Measurements from ENCODE around the gene CEP112. TPM values are rescaled to one million over a fixed set of nuclear protein-coding genes. Genes with fewer than 3 reads are reported as not detected.

The CEP112 gene
- polyA plus RNA-seq, 1 donor (not counting 4 experiments of a cell fraction or from before 2014, with no cell fraction given), result 2.6 TPM

- FAIRE-seq, result no peak
- no peak for DNase-seq (ENCODE audit: low read depth, low spot score)
- Histone ChIP-seq H3K4me3 (ENCODE audit: control insufficient read depth in 2 of 3, extremely low read depth in 1 of 3, insufficient read depth in 2 of 3, low read depth in 1 of 3, low read length in 3 of 3) (no peak overlapping the region), H3K9ac (ENCODE audit: control insufficient read depth, extremely low read depth, insufficient read depth, low read length) (no peak overlapping the region), H3K27ac (ENCODE audit: control insufficient read depth, insufficient read depth, low read length) (no peak overlapping the region), H3K9me3 (ENCODE audit: control insufficient read depth, low read depth, low read length) (no peaks in the 10 kb centered on the region), H3K79me2 (ENCODE audit: control insufficient read depth, insufficient read depth, low read length) (no peaks in the 10 kb centered on the region), H3K4me1 (ENCODE audit: control insufficient read depth, extremely low read depth, insufficient read depth, low read length) (no peaks in the 10 kb centered on the region), H2AFZ (ENCODE audit: control insufficient read depth, low read length) (no peak overlapping the region), H3K4me2 (ENCODE audit: control insufficient read depth, extremely low read depth, insufficient read depth, low read depth, low read length) (no peak overlapping the region), H3K27me3 (ENCODE audit: control insufficient read depth, extremely low read depth, insufficient read depth, low read length) (no peaks in the 10 kb centered on the region), H3K36me3 (ENCODE audit: control insufficient read depth in 2 of 2, extremely low read depth in 1 of 2, insufficient read depth in 2 of 2, low read length in 2 of 2) (no peaks in the 10 kb centered on the region), H4K20me1 (ENCODE audit: control insufficient read depth, extremely low read depth, insufficient read depth, low read length) (no peaks in the 10 kb centered on the region), H3K9me1 (ENCODE audit: control insufficient read depth, extremely low read depth, insufficient read depth, low read length) (no peaks in the 10 kb centered on the region)
- dilution Hi-C loops (cut with MboI; ENCODE audit: extremely low pct_ligation_motif_present, low sequenced_read_pairs), result no loop called here
- TF ChIP-seq EZH2 (IDR thresholded peaks at IDR 0.05; ENCODE audit: low read length), result no peak
- no peak for TF ChIP-seq CTCF (optimal IDR thresholded peaks at IDR 0.05 in 1 of 3, IDR thresholded peaks at IDR 0.05 in 1 of 3, conservative IDR thresholded peaks at IDR 0.05 in 1 of 3; ENCODE audit: extremely low read depth in 1 of 3, insufficient read depth in 2 of 3, low read length in 3 of 3)
Measured at GRCh38 chr17:65592125-65592965, 599.6 kb downstream of the CEP112 start.

DNA sequence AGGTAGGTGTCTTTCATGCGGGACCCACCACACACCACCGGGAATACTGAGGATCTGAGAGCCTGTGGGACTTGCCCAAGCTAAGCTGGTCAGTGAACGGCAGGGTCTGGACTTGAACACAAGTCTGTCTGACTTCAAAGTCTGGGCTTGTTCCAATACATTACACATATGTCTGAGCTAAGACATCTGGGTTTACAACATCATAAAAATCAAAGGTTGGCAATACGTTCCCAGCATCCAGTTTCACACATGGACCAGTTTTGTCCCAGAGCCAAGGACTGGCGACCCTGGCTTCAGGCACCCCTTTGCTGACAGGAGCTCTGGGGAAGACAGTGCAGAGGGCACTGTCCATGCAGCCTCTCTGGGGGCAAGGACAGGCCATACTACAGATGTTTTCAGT is 602.6 kb downstream of the CEP112 start:
- H3K9me3 ChIP-seq (ENCODE audit: control insufficient read depth, low read depth, low read length), result no peaks in the 10 kb centered on the region
- H3K4me3 ChIP-seq (ENCODE audit: control insufficient read depth in 2 of 3, extremely low read depth in 1 of 3, insufficient read depth in 2 of 3, low read depth in 1 of 3, low read length in 3 of 3), result no peak overlapping the region
- no peaks in the 10 kb centered on the region for H3K79me2 ChIP-seq (ENCODE audit: control insufficient read depth, insufficient read depth, low read length)
- FAIRE-seq, result no peak
- no peaks in the 10 kb centered on the region for H4K20me1 ChIP-seq (ENCODE audit: control insufficient read depth, extremely low read depth, insufficient read depth, low read length)
- no peak overlapping the region for H3K9ac ChIP-seq (ENCODE audit: control insufficient read depth, extremely low read depth, insufficient read depth, low read length)
- no peak overlapping the region for H3K27ac ChIP-seq (ENCODE audit: control insufficient read depth, insufficient read depth, low read length)
- no peak overlapping the region for H2AFZ ChIP-seq (ENCODE audit: control insufficient read depth, low read length)
- no peaks in the 10 kb centered on the region for H3K36me3 ChIP-seq (ENCODE audit: control insufficient read depth in 2 of 2, extremely low read depth in 1 of 2, insufficient read depth in 2 of 2, low read length in 2 of 2)
- no peaks in the 10 kb centered on the region for H3K4me1 ChIP-seq (ENCODE audit: control insufficient read depth, extremely low read depth, insufficient read depth, low read length)
- no peak for DNase-seq (ENCODE audit: low read depth, low spot score)
- dilution Hi-C loops (cut with MboI; ENCODE audit: extremely low pct_ligation_motif_present, low sequenced_read_pairs), result no loop called here
- no peaks in the 10 kb centered on the region for H3K9me1 ChIP-seq (ENCODE audit: control insufficient read depth, extremely low read depth, insufficient read depth, low read length)
- H3K27me3 ChIP-seq (ENCODE audit: control insufficient read depth, extremely low read depth, insufficient read depth, low read length), result no peaks in the 10 kb centered on the region
- TF ChIP-seq CTCF (optimal IDR thresholded peaks at IDR 0.05 in 1 of 3, IDR thresholded peaks at IDR 0.05 in 1 of 3, conservative IDR thresholded peaks at IDR 0.05 in 1 of 3; ENCODE audit: extremely low read depth in 1 of 3, insufficient read depth in 2 of 3, low read length in 3 of 3) (no peak), EZH2 (IDR thresholded peaks at IDR 0.05; ENCODE audit: low read length) (no peak)
- H3K4me2 ChIP-seq (ENCODE audit: control insufficient read depth, extremely low read depth, insufficient read depth, low read depth, low read length), result no peak overlapping the region

All from keratinocyte (primary cell).